ENCODE data around the gene NEO1.

Gene NEO1

DNA sequence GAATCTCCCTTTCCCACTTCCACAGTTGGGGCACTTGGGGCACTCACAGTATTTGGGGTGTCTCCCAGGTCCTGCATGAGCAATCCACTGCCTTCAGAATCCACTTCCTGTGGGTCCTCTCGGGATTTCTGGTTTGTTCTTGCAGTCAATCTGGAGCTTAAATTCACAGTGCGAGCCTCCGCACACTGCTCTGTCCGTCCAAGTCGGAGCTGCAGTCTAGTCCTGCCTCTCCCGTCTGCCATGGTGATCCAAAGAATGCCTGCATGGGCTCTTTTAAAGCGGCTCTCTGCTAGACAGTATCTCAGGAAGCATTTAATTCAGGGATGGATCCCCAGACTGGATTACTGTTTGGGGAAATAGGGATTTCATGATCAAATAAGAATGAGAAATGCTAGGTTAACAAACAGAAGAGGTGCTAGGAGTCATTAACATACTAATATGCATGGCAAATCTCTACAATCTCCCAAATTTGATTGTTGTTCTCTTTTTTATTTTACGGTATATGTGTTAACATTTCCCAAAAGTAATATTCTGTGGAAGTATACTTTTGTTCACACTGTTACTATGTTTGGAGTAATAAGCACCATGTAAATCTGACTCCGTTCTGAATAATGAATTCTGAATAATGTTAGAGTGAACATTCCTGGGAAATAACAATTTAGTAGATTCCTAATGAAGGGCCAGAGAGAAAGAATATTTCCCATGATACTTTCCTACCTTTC is 174.0 kb downstream of the NEO1 start:
- no peak for DNase-seq

DNA sequence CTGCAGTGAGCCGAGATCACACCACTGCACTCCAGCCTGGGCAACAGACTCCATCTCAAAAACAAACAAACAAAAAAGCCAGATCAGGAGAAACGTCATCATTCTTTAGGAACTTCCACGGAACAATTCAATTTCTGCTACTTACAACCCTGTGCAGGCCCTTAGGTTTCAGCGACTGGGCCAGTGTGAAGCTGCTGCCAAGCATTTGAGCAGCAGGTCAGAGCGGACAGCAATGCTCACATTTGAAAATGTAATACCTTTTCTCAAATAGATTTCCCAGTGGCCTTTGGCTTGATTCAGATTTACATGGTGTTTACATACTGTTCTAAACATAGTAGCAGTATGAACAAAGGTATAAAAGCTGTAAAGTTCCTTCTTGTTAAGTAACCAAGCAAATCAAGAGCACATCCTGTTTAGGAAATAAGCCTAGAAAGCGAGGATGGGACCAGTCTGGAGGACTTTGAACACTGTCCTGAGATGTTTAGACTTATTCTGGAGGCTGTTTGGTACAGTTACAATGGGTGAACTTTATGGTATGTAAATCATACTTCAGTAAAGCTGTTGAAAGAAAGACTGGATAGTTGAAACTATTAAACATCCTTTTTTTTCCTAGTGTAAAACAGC is 175.3 kb downstream of the NEO1 start:
- DNase-seq = no peak

GRCh38 chr15:73228128-73228646 is 175.9 kb downstream of the NEO1 start:
- DNase-seq = no peak

DNA sequence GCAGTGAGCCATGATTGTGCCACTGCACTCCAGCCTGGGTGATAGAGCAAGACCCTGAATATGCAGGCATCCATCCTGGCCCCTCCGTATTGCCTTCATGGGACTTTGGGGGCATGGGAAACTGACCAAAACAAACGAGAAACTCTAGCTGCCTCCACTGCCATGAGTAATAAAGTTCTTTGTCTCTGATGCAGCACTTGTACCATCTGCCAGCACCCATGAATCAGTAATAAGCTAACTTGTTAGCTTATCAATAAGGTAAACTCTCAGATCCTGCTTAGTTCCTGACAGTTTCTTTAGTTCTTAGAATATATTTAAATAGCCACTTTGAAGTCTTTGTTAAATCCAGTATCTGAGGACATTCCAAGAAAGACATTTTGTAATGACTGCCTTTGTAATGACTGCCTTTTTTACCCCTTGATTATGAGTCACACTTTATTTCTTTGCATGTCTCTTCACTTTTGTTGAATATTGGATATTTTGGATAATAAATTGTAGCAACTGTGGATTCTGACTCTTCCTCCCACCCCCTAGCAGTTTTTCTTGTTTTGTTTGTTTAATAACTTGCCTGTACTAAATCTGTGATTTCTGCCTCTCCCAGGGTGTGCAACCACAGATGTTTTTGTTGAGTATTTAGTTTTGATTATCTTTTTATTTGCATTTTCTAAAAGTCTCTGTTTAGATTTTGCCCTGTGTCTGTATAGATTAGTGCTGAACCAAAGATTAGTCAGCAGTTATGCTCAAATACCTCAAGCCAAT is 179.6 kb downstream of the NEO1 start:
- DNase-seq = no peak

GRCh38 chr15:73232776-73233175 is 180.5 kb downstream of the NEO1 start:
- DNase-seq = no peak

- no peak for DNase-seq
Observed at GRCh38 chr15:73233623-73234022, 181.4 kb downstream of the NEO1 start.

DNA sequence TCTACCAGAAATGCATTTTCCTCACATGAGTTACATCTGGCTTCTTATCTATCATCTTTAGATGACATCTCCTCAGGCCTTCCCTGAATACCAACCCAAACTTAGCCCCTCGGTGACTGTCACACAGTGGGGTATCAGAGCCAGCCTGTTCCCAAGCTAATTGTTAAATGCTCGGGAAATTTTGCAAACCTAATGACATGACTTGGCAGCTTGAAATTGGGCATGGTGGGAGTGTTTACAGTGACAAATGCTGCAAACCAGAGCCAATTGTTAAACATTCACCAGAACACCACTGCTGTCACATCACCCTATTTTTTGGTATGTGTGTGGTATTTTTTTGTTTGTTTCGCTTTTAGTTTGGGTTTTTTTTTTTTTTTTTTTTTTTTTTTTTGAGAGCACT is 185.6 kb downstream of the NEO1 start:
- no peak for DNase-seq

DNA sequence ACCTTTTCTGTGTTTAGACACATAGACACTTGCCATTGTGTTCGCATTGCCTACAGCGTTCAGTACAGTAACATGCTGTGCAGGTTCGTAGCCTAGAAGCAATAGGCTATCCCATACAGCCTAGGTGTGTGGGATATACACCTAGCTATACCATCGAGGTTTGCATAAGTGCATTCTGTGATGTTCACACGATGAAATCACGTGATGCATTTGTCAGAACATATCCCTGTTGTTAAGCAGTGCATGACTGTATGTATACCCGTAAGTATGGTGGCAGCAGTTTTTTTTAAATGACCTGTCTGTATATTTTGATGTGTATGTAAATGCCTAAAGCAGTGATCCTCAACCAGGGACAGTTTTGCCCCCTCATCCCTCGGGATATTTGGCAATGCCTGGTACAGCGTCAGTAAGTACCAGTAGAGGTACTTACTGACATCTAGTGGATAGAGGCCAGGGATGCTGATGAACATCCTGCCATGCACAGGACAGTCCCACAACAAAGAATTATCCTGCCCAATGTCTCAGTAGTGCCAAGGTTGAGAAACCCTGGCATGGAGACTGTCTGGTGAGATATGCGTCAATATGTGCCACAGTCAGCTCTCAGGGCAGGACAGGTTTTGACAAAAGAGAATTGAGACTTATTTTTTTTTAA is 187.4 kb downstream of the NEO1 start:
- no peak for DNase-seq

- peak; percentile 47 for DNase-seq
Observed at GRCh38 chr15:73240866-73241499, 188.7 kb downstream of the NEO1 start.

DNA sequence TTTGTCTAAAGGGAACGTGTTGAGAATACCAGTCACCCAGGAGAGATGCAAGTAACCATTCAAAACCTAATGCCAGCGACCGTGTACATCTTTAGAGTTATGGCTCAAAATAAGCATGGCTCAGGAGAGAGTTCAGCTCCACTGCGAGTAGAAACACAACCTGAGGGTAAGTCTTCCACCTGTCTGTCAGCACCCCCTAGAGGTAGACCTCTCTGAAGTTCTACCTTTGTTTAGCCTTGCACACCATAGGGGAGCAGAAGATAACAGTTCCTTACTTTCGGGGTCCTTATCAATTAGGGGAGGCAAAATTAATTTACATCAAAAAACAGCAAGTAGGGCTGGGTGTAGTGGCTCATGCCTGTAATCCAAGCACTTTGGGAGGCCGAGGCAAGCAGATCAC is 192.1 kb downstream of the NEO1 start:
- no peak for DNase-seq

GRCh38 chr15:73246439-73246838 is 194.2 kb downstream of the NEO1 start:
- no peak for DNase-seq

DNA sequence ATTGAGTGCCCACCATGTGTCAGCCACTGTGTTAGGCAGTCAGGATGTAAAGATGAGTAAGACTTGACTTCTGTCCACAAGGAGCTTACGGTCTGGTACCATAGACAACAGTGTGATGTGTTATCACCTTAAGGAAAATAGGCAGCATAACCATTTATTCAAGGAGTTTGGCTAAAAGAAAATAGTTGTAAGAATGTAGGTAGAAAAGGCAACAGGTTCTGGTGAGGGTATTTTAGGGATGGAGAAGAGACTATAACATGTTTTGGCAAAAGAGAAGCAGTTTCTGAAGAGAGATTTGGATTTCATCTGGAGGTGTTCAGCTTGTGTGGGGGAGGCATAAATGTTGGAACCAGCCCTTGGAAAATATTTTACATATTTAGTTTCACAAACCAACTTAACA is 194.6 kb downstream of the NEO1 start:
- no peak for DNase-seq

DNA sequence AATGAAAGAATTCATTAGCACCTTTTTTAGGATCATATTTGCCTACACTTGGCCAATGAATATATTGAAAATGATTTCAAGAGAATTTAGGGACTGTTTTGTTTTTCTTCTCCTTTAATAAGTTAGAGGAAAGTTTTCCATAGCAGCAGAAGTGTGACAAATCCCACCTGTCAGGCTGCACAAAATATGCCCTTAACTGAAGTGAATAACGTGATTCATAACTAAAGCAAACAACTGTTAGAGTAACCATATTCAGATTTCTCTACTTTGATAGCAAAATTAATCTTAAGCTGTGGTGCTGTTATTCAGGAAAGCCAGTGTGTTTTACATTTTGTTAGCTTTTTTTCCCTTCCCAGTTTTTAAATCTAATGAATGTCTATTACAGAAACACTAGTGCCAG is 195.1 kb downstream of the NEO1 start:
- no peak for DNase-seq

DNA sequence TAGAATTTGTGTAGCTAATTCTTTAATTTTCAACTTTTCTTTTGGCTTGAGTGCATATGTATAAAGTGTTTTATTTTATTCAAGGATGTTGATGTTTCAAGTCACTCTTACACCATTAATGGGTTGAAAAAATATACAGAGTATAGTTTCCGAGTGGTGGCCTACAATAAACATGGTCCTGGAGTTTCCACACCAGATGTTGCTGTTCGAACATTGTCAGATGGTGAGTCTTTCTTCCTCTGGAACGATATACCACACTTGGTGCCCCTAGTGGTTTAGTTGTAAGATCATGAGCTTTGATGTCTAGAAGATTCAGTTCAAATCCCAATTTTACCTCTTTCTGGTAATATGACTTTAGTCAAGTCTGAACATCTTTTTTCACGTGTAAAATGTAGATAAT is 197.2 kb downstream of the NEO1 start:
- no peak for DNase-seq

- no peak for DNase-seq
Observed at GRCh38 chr15:73254598-73254997, 202.3 kb downstream of the NEO1 start.

- no peak for DNase-seq
Observed at GRCh38 chr15:73258271-73259108, 206.2 kb downstream of the NEO1 start.

DNA sequence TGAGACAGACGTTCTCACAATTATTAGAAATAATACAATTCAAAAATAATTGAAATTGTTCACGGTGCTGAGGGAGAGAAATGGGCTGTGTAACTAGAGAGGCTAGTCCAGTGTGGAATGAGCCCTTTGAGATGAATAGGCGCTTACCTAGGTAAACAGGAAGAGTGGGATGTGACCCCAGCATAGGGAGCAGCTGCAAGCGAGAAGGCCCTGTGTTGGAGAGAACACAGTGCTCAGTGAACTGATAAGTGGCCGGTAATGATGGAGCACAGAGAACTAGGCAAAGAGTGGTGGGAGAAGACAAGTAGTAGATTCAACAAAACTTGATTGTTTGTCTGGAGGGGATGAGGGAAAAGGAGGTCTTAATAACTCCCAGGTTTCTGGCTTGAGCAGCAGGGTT is 212.6 kb downstream of the NEO1 start:
- no peak for DNase-seq

GRCh38 chr15:73265536-73266153 is 213.4 kb downstream of the NEO1 start:
- peak; percentile 32 for DNase-seq

DNA sequence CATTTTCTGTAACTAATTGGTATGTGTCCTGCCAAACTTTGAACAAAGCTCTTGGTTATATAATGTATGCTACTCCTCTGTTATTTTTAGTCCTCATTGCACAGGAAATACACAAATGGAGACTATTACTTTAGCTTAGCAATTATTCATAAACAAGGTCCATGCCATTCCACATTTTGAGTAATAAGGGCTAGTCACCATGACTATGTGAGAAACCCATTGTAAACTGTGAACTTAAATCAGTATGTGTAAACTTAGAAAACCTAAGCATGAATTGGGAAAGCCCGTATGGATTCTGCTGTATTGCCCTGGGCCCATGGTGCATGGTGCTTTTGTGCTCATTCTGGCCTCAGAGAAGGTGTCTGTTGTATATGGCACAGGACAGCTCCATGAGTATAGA is 216.2 kb downstream of the NEO1 start:
- DNase-seq = no peak

DNA sequence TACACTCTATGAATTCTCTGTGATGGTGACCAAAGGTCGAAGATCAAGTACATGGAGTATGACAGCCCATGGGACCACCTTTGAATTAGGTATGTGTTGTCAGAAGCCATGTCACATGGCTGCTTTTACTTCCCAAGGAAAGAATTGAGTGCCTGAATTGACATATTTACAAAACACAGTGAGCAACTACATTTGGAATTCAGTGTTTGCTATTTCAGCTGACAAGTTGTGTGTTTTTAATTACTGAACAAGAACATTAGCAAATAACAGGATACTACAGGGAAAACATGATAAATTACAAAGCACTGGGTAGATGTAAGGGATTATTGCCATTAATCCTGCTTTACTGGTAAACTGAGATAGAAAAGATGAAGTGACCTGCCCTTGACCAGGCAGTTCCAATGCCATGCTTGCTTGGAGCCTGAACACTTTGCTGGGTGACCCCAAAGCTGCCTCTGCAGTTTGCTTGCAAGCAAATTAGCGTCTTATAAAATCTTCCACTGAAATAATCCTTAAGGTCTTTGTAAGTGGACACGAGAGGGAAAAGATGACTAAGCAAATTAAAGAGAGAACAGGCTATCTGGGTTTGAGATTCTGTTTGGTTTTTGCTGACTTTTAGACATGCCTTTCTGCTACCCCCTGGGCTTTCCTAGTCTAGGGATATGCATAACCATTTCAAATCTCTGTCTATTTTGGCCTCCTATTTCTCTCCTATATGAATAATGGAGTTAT is 218.3 kb downstream of the NEO1 start:
- no peak for DNase-seq

Data from central memory CD4-positive, alpha-beta T cell (primary cell).